HG02840 (cell line): ENCODE measurements around the gene MTOR.
A peak's percentile ranks its signal among the peaks of the same experiment; 100 is the strongest.
"Not testable (repeated sequence)": the region's sequence is repeated elsewhere in the genome, so short reads cannot be mapped to it uniquely, and the experiment has no call there.

ENCODE experiments used
- ATAC-seq: cut with Tn5 transposase; IDR thresholded peaks from one replicate; pipeline ENCODE4 v1.9.1; 2021; ENCODE audit warnings: mild to moderate bottlenecking, moderate library complexity, moderate number of reproducible peaks; ENCODE audit not compliant: unreplicated experiment, low FRiP score

Gene MTOR

DNA sequence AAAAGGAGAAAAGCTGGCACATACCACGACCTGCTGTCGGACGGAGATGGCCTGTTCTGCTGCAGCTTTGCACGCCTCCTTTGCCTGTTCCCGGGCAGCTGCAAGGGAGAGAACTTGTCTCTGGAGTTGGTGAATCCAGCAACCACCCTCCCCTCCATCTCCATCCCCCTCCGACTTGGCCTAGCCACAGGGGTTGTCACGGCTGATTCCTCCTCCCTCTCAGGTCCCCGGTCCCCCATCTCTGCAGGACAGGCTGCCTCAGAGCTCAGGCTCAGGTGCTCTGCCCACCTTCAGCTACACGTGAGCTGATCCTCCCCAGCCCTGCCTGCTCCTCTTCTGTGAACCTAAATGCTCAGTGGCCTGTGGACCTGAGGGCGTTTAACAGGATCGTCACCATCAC lies 191.5 kb downstream of the MTOR start:
- no peak for ATAC-seq

DNA sequence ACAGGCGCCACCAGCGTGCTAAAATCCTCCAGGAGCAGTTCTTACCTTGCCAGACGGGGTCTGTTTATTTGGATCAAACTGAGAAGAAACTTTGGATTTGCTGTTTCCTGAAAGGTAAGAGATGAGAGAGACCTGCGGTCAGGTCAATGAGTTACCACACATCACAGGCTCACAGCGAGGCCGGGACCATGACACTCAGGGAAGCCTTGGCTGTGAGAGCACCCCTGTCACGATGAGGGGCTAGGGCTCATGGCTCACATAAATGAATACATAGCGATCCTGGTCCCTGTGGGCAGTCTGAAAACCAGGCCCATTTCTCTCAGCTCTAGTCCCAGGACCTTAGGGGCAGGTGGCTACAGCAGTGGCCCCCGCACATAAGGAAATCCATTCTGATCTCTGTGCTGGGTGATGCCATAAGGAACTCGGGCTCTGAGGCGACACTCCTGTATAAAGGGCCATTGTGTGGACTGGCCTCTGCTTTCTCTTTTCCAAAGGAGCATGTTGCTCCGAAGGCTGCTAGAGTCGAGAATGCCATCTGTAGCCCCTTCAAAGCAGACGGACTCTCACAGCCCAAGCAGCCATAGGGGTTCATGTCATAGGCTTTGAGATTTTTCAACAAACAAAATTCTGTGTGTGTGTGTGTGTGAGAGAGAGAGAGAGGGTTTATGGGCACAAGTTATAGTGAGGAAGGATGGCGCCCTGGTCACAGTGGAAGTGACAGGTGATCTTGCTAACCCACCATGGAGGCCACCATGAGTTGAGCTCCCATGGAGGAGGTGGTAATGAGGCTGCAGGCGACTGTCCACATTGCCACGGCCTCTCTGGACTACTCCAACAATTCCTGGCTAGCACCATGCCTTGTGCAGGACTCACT lies 193.5 kb downstream of the MTOR start:
- no peak for ATAC-seq

DNA sequence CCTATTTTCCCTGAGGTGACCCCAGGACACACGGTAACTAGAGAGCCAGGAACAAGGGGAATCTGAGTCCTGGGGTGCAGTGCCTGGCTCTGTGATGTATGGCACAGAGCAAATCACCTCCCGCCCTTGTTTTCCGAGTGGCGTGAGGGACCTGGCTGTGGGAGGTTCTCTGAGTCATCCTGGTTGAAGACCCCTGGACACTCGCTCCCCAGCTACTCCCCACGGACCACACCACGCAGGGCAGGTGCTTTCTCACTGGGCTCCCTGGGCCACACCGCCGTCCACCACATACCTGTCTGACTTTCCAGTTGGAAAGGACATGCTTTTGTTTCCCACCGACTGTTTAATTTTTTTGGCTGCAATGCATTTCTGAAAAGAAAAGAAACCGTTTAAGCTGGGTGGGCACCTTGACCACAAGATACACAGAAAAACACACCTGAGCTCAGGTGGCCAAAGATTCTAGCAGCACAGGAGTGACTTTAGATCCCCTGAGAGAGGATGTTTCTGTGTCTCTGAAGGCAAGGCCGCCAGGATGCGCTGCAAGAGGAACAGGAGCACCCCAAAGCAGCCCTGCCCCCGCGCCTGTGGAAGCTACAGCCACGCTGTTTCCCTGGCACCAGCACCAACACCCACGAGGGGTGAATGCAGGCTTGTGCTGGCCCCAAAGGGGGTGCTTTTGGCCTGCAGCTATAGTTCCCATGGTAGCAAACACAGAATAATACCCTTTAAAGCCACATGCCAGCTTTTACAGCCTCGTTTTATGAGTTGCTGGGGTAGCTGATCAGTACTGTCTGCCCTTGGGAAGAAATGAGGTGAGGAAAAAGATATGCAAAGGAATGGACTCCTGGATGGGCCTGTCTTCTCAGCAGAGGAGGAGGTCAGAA lies 194.4 kb downstream of the MTOR start:
- ATAC-seq: no peak

DNA sequence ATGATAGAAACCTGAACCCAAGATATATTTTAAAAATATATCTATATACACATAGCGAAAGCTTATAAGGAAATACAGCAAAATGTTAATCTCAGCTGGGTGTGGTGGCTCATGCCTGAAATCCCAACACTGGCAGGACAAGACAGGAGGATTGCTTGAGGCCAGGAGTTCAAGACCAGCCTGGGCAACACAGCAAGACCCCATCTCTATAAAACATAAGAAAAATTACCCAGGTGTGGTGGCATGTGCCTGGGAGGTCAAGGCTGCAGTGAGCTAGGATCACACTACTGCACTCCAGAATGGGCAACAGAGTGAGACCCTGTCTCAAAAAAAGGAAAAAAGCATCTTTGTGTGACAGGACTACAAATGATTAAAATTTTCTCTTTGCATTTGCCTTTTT lies 196.6 kb downstream of the MTOR start:
- no peak for ATAC-seq

DNA sequence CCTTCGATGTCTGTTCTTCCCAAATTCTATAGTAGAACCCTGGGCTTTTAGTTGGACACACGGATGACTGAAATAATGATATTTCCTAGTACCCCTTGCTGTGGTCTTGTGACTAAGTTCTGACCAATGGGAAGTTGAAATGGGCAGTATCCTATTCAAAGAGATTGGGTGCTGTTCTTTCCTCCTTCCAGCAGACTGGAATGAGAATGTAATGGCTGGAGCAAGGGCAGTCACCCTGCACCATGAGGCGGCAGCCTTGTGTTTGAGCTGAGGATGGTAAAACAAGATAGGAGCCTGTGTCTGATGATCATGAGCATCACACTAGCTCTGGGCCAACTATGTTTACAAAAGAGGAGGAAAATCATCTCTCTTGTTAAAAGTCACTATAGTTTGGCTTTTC lies 197.4 kb downstream of the MTOR start:
- ATAC-seq: no peak

DNA sequence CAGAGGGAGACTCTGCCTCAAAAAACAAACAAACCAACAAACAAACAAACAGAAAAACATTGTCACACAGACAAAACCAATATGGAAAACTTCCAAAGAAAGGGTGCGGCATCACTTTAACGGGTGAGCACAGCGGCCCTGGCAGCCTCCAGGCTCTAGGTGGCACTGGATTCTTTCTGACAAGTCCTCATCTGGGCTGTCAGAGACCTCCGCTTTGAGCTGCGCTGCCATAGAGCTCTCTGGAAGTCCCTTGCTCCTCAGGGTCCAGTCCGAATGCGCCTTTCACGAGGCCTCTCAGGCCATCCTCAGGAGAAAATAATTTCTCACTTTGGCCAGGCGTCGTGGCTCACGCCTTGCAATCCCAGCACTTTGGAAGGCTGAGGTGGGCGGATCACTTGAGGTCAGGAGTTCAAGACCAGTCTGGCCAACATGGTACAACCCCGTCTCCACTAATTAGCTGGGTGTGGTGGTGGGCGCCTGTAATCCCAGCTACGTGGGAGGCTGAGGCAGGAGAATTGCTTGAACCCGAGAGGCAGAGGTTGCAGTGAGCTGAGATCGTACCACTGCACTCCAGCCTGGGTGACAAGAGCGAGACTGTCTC lies 198.3 kb downstream of the MTOR start:
- not testable (repeated sequence) for ATAC-seq

DNA sequence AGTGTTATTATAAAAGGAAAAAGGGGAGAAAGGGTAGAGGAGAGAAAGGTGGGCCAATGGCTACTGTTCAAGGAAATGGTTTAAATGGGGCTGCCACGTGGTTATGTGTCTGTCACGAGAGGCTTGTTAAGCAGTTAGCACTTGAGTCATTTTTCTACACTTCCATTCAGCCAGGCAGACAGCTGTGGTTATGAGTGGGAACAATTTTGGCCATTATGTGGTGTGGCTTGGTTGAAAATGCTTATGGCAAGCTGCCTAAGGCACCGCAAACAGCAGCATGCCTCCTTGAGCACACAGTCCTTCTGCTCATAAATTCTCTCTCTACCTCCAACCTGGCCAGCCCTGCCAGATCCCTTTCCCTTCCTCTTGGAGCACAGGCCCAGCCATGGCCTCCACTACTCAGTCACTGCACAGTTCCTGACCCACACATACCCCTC lies 199.4 kb downstream of the MTOR start:
- ATAC-seq: no peak

DNA sequence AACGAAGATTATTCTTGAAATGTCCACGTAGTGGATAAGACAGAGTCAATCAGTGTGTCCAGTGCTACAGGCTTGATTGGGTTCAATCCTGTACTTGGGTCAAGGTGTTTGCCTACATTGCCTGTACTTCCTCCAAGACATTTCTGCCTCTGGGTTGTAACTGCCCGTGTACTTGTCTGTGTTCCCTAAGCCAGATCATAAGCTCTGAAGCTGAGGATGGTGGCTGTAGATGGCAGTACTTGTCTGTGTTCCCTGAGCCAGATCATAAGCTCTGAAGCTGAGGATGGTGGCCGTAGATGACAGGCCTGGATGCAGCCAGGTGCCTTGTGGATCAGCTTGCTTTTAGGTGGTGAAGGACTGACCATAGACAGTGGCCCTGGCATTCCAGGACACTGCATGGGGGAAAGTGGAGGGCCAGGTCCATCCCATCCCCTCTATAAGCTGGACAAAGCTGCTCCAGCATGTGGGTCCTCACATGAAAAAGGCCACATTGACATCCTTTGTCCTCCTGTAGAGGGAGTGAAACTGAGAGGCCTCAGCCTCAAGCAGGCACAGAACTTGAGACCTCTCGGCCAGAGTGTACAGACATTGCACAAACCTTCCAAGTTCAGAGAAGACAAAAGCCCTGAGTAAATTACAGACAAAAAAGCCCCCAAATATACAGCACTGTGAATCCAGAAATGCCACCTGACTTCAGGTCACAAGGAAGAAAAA lies 200.5 kb downstream of the MTOR start:
- ATAC-seq: no peak

DNA sequence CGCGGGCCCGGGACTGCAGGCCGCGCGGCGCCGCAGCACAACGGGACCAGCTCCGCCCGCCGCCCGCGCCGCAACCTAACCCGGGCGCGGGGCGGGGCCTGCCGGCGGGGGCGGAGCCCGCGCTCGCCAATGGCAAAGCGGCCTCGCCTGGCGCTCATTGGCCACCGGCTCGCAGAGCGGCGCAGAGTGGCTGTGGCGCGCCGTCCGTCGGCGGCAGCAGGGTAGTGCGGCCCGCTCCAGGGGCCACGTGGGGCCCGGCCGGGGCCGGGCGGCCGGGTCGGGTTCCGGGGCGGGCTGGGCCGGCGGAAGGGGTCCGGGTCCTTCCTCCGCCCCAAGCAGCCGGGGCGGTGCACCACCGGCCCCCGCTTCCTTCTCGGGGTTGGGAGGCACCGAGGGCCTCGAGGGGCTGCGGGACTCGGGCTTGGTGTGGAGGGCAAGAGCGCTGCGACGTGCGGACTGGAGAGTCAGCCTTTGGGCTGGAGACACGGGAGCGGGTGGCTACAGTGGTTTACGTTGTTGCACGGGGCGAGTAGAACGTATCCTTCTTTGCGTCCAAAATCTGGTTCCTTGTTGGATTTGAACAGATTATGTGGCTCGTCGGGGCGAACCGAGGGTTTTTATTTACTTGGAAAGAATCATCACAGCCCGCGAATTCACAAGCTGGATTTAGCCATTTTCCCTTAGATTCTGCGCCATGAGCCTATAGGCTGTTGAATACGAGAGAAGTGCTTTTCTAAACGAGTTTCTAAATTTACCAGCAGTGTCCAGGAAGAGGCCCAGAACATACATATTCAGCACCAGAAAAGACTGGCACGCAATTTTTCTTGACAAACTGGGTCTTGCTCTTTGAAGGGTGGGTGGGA lies 202.2 kb downstream of the MTOR start, which contains the start of gene SRM:
TSS of gene SRM (minus strand) at position 51 of the 863 bp plus-strand sequence. CDS start 75 bp downstream, outside the sequence.
- ATAC-seq: peak; percentile 82

DNA sequence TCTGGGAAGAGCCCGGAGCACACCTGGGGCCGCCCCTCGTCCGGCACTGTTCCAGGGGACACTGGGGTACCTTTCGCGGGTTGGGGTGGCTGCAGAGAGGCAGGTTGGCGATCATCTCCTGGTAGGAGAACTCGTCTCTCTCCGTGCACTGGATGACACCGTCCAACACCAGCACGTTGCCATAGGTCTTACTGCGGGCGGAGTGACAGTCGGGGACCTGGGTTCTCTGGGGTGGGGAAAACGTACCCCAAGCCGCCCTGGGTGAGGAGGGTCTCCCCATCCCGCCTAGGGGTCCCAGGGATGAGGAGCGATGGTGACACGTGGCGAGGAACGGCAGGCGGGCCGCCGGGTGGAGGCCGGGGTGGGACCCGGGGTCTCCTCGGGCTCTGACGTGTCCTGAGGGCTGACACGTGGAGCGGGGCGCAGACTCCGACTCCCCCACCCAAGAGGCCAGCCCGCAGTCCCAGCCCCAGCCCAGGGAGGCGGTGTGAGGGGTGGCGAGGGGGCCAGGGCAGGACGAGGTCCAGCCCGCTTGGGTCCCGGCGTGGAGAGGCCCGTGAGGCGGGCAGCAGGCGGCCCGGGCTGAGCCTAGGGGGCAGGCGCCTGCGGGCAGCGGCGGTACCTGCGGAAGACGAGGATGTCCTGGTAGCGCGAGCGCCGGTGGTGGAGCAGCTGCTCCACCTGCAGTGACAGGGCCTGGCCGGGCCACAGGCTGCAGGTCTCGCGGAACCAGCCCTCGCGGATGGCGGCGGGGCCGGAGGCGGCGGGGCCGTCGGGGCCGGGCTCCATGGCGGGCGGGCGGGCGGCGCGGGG lies 203.0 kb downstream of the MTOR start:
- ATAC-seq: peak; percentile 17

DNA sequence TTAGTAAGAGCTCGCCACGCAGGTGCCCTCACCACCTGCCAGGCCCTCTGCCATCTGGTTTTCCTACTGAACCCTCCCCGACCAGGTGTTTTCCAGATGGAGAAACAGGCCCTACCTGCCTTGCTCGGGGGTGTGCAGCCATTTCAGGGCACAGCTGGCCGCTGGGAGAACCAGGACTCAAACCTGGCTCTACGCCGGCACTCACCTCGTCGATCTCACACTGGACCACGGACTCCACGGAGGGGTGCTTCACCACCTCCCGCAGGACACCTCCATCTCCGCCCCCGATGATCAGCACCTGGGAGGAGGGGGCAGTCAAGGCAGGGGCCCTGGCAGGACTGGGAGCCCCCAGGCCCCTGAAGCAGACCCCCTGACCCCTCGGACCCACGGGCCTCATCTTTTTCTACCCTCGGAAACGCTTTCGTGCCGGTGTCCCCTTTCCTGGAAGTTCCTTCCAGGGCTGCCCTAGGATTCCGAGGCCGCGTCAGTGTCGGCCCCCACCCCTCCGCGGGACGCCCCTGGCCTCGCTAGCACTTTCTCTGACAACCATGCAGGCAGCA lies 203.7 kb downstream of the MTOR start:
- no peak for ATAC-seq

DNA sequence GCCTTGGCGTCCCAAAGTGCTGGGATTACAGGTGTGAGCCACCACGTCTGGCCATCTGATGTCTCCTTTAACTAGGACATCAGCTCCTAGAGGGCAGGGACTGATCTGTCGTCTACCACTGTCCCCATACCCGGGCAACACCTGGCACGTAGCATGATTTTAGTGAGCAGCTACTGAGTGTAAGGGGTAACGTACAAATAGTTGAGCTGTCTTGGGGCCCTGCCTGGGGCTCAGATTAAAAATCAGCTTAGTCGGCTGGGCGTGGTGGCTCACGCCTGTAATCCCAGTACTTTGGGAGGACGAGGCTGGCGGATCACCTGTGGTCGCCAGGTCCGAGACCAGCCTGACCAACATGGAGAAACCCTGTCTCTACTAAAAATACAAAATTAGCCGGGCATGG lies 204.3 kb downstream of the MTOR start:
- no peak for ATAC-seq

DNA sequence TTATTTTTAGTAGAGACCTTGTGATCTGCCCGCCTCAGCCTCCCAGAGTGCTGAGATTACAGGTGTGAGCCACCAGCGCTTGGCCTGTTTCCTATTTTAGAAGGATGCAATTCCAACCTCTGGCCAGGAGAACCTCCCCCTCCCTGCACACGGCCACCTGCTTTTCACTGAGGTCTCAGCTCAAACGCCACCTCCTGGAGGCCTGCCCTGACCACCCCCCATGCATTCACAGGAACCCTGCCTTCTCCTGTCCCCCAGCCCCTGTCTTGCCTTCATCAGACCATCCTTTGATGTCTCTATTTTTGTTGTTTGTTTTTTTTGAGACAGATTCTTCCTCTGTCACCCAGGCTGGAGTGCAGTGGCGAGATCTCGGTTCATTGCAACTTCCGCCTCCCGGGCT lies 204.9 kb downstream of the MTOR start:
- no peak for ATAC-seq
